Mesendoderm (in vitro differentiated cells): Measurements from ENCODE around the gene BRMS1.
A peak's percentile ranks its signal among the peaks of the same experiment; 100 is the strongest.

Experiments used
- DNase-seq: peaks from one replicate; pipeline ENCODE4 v3.0.0; 2013
- H2AK5ac ChIP-seq: 2 replicates; pipeline ENCODE4 v1.6.1; 2013; ENCODE audit warnings: low read length, inconsistent platforms
- H2BK120ac ChIP-seq: 2 replicates; pipeline ENCODE4 v1.6.1; 2013; ENCODE audit warnings: low read depth, mild to moderate bottlenecking, low read length, moderate library complexity, mixed read lengths
- H2BK15ac ChIP-seq: replicated peaks from 2 replicates; pipeline ENCODE4 v1.6.1; 2013; ENCODE audit warnings: low read depth, mild to moderate bottlenecking, moderate library complexity
- H2BK5ac ChIP-seq: 2 replicates; pipeline ENCODE4 v1.6.1; 2013; ENCODE audit warnings: low read length, inconsistent platforms
- H3K18ac ChIP-seq: 2 replicates; pipeline ENCODE4 v1.6.1; 2013; ENCODE audit warnings: mild to moderate bottlenecking, low read length, mixed read lengths
- H3K23ac ChIP-seq: one replicate; pipeline ENCODE4 v1.6.1; 2013; ENCODE audit warnings: low read length
- H3K27ac ChIP-seq: 2 replicates; pipeline ENCODE4 v1.5.1; 2013; ENCODE audit warnings: low read depth, mild to moderate bottlenecking, inconsistent platforms, low read length, moderate library complexity
- H3K27me3 ChIP-seq: 2 replicates; pipeline ENCODE4 v1.6.1; 2013; ENCODE audit warnings: low read length, control low read depth, mild to moderate bottlenecking, inconsistent platforms; ENCODE audit not compliant: insufficient read depth, poor library complexity
- H3K36me3 ChIP-seq: 2 replicates; pipeline ENCODE4 v1.6.1; 2013; ENCODE audit warnings: low read length, inconsistent platforms; ENCODE audit not compliant: control insufficient read depth, insufficient read depth
- H3K4ac ChIP-seq: one replicate; pipeline ENCODE4 v1.6.1; 2013; ENCODE audit warnings: low read depth, mild to moderate bottlenecking, low read length, moderate library complexity
- H3K4me1 ChIP-seq: 2 replicates; pipeline ENCODE4 v1.6.1; 2013; ENCODE audit warnings: low read depth, low read length, inconsistent platforms; ENCODE audit not compliant: control insufficient read depth
- H3K4me2 ChIP-seq: 2 replicates; pipeline ENCODE4 v1.6.1; 2013; ENCODE audit warnings: low read length
- H3K4me3 ChIP-seq: 2 replicates; pipeline ENCODE4 v1.5.1; 2013; ENCODE audit warnings: mild to moderate bottlenecking, low read length
- H3K56ac ChIP-seq: one replicate; pipeline ENCODE4 v1.6.1; 2013; ENCODE audit warnings: low read length
- H3K79me1 ChIP-seq: 2 replicates; pipeline ENCODE4 v1.6.1; 2013; ENCODE audit warnings: low read length, inconsistent platforms
- H3K79me2 ChIP-seq: 2 replicates; pipeline ENCODE4 v1.6.1; 2013; ENCODE audit warnings: mild to moderate bottlenecking, low read length; ENCODE audit not compliant: control insufficient read depth, insufficient read depth
- H3K9ac ChIP-seq: 2 replicates; pipeline ENCODE4 v1.6.1; 2013; ENCODE audit warnings: low read length, inconsistent platforms
- H4K5ac ChIP-seq: one replicate; pipeline ENCODE4 v1.6.1; 2013; ENCODE audit warnings: low read length
- H4K8ac ChIP-seq: one replicate; pipeline ENCODE4 v1.6.1; 2013; ENCODE audit warnings: low read depth, mild to moderate bottlenecking, control low read depth, low read length, moderate library complexity
- WGBS: extraction: QIAGEN DNeasy Blood & Tissue Kit; methylation state at CpG from one replicate; pipeline ENCODE4 v1.1.7; 2013; ENCODE audit warnings: low lambda C conversion rate, missing lambda C conversion rate; ENCODE audit not compliant: insufficient coverage; ENCODE audit errors: extremely low coverage; 5-methylcytosine and 5-hydroxymethylcytosine counted together

BRMS1 gene

GRCh38 chr11:66339686-66340483 lies 5.0 kb downstream of the BRMS1 start:
- H2BK5ac ChIP-seq = no peak overlapping the region

GRCh38 chr11:66339162-66339675 lies 5.7 kb downstream of the BRMS1 start:
- Histone ChIP-seq H2BK15ac (no peak overlapping the region), H3K4ac (no peak overlapping the region), H2BK120ac (no peak overlapping the region), H4K8ac (no peak overlapping the region), H2BK5ac (no peak overlapping the region), H3K4me2 (no peak overlapping the region), H3K18ac (no peak overlapping the region), H3K23ac (no peak overlapping the region), H3K4me1 (peaks cover 2% of the 10 kb centered on the region), H4K5ac (no peak overlapping the region), H3K79me2 (peaks cover 8% of the 10 kb centered on the region), H3K9ac (no peak overlapping the region), H3K4me3 (no peak overlapping the region), H3K79me1 (peaks cover 14% of the 10 kb centered on the region), H3K36me3 (peaks cover 9% of the 10 kb centered on the region), H3K27ac (no peak overlapping the region), H3K27me3 (no peaks in the 10 kb centered on the region), H2AK5ac (no peak overlapping the region), H3K56ac (no peak overlapping the region)
- no peak for DNase-seq
- WGBS = no CpG with 5 or more reads among the region's 6 CpGs

More at GRCh38 chr11:66339686-66340483, 5.0 kb downstream of the BRMS1 start:
- Histone ChIP-seq H3K79me1 (peaks cover 18% of the 10 kb centered on the region), H3K18ac (no peak overlapping the region), H3K79me2 (peaks cover 14% of the 10 kb centered on the region), H3K4me2 (no peak overlapping the region), H2AK5ac (no peak overlapping the region), H3K4me1 (peaks cover 2% of the 10 kb centered on the region), H2BK15ac (no peak overlapping the region), H3K4me3 (no peak overlapping the region), H3K56ac (no peak overlapping the region), H3K23ac (no peak overlapping the region), H3K36me3 (peaks cover 9% of the 10 kb centered on the region), H4K5ac (no peak overlapping the region), H2BK120ac (no peak overlapping the region), H4K8ac (no peak overlapping the region), H3K4ac (no peak overlapping the region), H3K27ac (no peak overlapping the region), H3K9ac (no peak overlapping the region), H3K27me3 (no peaks in the 10 kb centered on the region)
- DNase-seq = no peak
- no CpG with 5 or more reads among the region's 14 CpGs for WGBS

GRCh38 chr11:66338276-66339161 lies 6.4 kb downstream of the BRMS1 start:
- H3K4ac ChIP-seq = no peak overlapping the region
- no peak for DNase-seq
- H3K4me1 ChIP-seq = peaks cover 2% of the 10 kb centered on the region
- no peak overlapping the region for H2BK15ac ChIP-seq
- H2AK5ac ChIP-seq = no peak overlapping the region
- no peak overlapping the region for H4K8ac ChIP-seq
- H4K5ac ChIP-seq = no peak overlapping the region
- H2BK5ac ChIP-seq = no peak overlapping the region
- no peak overlapping the region for H3K18ac ChIP-seq
- peaks cover 2% of the 10 kb centered on the region for H3K79me2 ChIP-seq
- no peak overlapping the region for H3K23ac ChIP-seq
- H3K27ac ChIP-seq = no peak overlapping the region
- H2BK120ac ChIP-seq = no peak overlapping the region
- H3K36me3 ChIP-seq = peaks cover 9% of the 10 kb centered on the region
- no peak overlapping the region for H3K4me3 ChIP-seq
- WGBS = no CpG with 5 or more reads among the region's 17 CpGs
- peaks cover 8% of the 10 kb centered on the region for H3K79me1 ChIP-seq
- no peak overlapping the region for H3K56ac ChIP-seq
- no peaks in the 10 kb centered on the region for H3K27me3 ChIP-seq
- H3K9ac ChIP-seq = no peak overlapping the region
- no peak overlapping the region for H3K4me2 ChIP-seq

GRCh38 chr11:66337103-66337899 lies 7.6 kb downstream of the BRMS1 start:
- no peak overlapping the region for H2BK5ac ChIP-seq
- no peak overlapping the region for H3K4me2 ChIP-seq
- H3K27me3 ChIP-seq = no peaks in the 10 kb centered on the region
- no peak overlapping the region for H2AK5ac ChIP-seq
- H3K4ac ChIP-seq = no peak overlapping the region
- no peak overlapping the region for H4K5ac ChIP-seq
- no peak for DNase-seq
- no peak overlapping the region for H2BK120ac ChIP-seq
- H3K79me2 ChIP-seq = no peaks in the 10 kb centered on the region
- WGBS = no CpG with 5 or more reads among the region's 18 CpGs
- no peak overlapping the region for H2BK15ac ChIP-seq
- peaks cover 2% of the 10 kb centered on the region for H3K4me1 ChIP-seq
- H3K23ac ChIP-seq = no peak overlapping the region
- H3K79me1 ChIP-seq = no peaks in the 10 kb centered on the region
- H4K8ac ChIP-seq = no peak overlapping the region
- H3K4me3 ChIP-seq = no peak overlapping the region
- H3K9ac ChIP-seq = no peak overlapping the region
- H3K36me3 ChIP-seq = peaks cover 9% of the 10 kb centered on the region
- H3K56ac ChIP-seq = no peak overlapping the region
- H3K27ac ChIP-seq = no peak overlapping the region
- H3K18ac ChIP-seq = no peak overlapping the region

GRCh38 chr11:66336234-66337102 lies 8.4 kb downstream of the BRMS1 start, which contains the start of gene RIN1:
Gene RIN1, minus strand, starts transcription at chr11:66336434. Its CDS starts 32 bp downstream, at chr11:66336402.
- no peak within 1 kb of the TSS for H3K18ac ChIP-seq
- peak within 1 kb of the TSS; percentile 69 for H3K4me2 ChIP-seq
- no peak within 1 kb of the TSS for H3K4ac ChIP-seq
- H2BK15ac ChIP-seq = no peak within 1 kb of the TSS
- no peak within 1 kb of the TSS for H2BK120ac ChIP-seq
- H2BK5ac ChIP-seq = no peak within 1 kb of the TSS
- WGBS = no CpG with 5 or more reads among the region's 22 CpGs
- H3K27ac ChIP-seq = no peak within 1 kb of the TSS
- H3K79me1 ChIP-seq = no peaks in the 10 kb centered on the region
- no peak within 1 kb of the TSS for H2AK5ac ChIP-seq
- peaks cover 2% of the 10 kb centered on the region for H3K4me1 ChIP-seq
- H3K56ac ChIP-seq = peak within 1 kb of the TSS; percentile 77
- H3K36me3 ChIP-seq = peaks cover 5% of the 10 kb centered on the region
- H4K8ac ChIP-seq = no peak within 1 kb of the TSS
- H3K79me2 ChIP-seq = no peaks in the 10 kb centered on the region
- peak within 1 kb of the TSS; percentile 75 for H3K9ac ChIP-seq
- peak within 1 kb of the TSS; percentile 19 for H3K4me3 ChIP-seq
- H3K23ac ChIP-seq = no peak within 1 kb of the TSS
- no peaks in the 10 kb centered on the region for H3K27me3 ChIP-seq
- H4K5ac ChIP-seq = no peak within 1 kb of the TSS
- DNase-seq = peak; percentile 94
